NK-92 treated with Interleukin-12 subunit alpha and Interleukin-12 subunit beta, amount 100 ng/mL, for 24 hours (cell line): Measurements from ENCODE around the gene HCRTR1.
"Not testable (repeated sequence)": the region's sequence is repeated elsewhere in the genome, so short reads cannot be mapped to it uniquely, and the experiment has no call there.

Experiments used
- DNase-seq: peaks from one replicate; lab custom pipeline; 2025; lab: John Stamatoyannopoulos, UW

Gene HCRTR1

GRCh38 chr1:31581821-31582810 is 35.4 kb upstream of the HCRTR1 start:
- no peak for DNase-seq

- DNase-seq = no peak
These were observed 34.2 kb upstream of the HCRTR1 start for GRCh38 chr1:31583082-31583994.

- DNase-seq = no peak
These were observed 33.3 kb upstream of the HCRTR1 start for GRCh38 chr1:31583995-31584868.

- no peak for DNase-seq
These were observed 32.4 kb upstream of the HCRTR1 start for GRCh38 chr1:31584869-31585735.

- no peak for DNase-seq
These were observed 31.6 kb upstream of the HCRTR1 start for GRCh38 chr1:31585736-31586365.

GRCh38 chr1:31586376-31587327 is 30.8 kb upstream of the HCRTR1 start:
- no peak for DNase-seq

GRCh38 chr1:31587328-31587699 is 30.2 kb upstream of the HCRTR1 start:
- DNase-seq = not testable (repeated sequence)

- DNase-seq = peak; percentile 19
These were observed 29.6 kb upstream of the HCRTR1 start for GRCh38 chr1:31587720-31588423.

GRCh38 chr1:31588751-31589515 is 28.6 kb upstream of the HCRTR1 start:
- no peak for DNase-seq

- DNase-seq = no peak
These were observed 25.9 kb upstream of the HCRTR1 start for GRCh38 chr1:31591425-31592093.

- no peak for DNase-seq
These were observed 25.4 kb upstream of the HCRTR1 start for GRCh38 chr1:31592132-31592531.

- DNase-seq = no peak
These were observed 24.3 kb upstream of the HCRTR1 start for GRCh38 chr1:31593136-31593665.

GRCh38 chr1:31593770-31594632 is 23.5 kb upstream of the HCRTR1 start:
- peak; percentile 39 for DNase-seq

- DNase-seq = no peak
These were observed 21.4 kb upstream of the HCRTR1 start for GRCh38 chr1:31595836-31596736.

GRCh38 chr1:31596737-31597097 is 20.8 kb upstream of the HCRTR1 start:
- DNase-seq = no peak
